HG03025 (cell line): Measurements from ENCODE around the gene KIF21A.
"Not testable (repeated sequence)": the region's sequence is repeated elsewhere in the genome, so short reads cannot be mapped to it uniquely, and the experiment has no call there.

Experiments
- ATAC-seq: cut with Tn5 transposase; IDR thresholded peaks from one replicate; pipeline ENCODE4 v1.9.1; 2021; ENCODE audit warnings: mild to moderate bottlenecking, moderate library complexity; ENCODE audit not compliant: unreplicated experiment, low FRiP score

Gene KIF21A, protein sequence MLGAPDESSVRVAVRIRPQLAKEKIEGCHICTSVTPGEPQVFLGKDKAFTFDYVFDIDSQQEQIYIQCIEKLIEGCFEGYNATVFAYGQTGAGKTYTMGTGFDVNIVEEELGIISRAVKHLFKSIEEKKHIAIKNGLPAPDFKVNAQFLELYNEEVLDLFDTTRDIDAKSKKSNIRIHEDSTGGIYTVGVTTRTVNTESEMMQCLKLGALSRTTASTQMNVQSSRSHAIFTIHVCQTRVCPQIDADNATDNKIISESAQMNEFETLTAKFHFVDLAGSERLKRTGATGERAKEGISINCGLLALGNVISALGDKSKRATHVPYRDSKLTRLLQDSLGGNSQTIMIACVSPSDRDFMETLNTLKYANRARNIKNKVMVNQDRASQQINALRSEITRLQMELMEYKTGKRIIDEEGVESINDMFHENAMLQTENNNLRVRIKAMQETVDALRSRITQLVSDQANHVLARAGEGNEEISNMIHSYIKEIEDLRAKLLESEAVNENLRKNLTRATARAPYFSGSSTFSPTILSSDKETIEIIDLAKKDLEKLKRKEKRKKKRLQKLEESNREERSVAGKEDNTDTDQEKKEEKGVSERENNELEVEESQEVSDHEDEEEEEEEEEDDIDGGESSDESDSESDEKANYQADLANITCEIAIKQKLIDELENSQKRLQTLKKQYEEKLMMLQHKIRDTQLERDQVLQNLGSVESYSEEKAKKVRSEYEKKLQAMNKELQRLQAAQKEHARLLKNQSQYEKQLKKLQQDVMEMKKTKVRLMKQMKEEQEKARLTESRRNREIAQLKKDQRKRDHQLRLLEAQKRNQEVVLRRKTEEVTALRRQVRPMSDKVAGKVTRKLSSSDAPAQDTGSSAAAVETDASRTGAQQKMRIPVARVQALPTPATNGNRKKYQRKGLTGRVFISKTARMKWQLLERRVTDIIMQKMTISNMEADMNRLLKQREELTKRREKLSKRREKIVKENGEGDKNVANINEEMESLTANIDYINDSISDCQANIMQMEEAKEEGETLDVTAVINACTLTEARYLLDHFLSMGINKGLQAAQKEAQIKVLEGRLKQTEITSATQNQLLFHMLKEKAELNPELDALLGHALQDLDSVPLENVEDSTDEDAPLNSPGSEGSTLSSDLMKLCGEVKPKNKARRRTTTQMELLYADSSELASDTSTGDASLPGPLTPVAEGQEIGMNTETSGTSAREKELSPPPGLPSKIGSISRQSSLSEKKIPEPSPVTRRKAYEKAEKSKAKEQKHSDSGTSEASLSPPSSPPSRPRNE (N-terminal part only)

DNA sequence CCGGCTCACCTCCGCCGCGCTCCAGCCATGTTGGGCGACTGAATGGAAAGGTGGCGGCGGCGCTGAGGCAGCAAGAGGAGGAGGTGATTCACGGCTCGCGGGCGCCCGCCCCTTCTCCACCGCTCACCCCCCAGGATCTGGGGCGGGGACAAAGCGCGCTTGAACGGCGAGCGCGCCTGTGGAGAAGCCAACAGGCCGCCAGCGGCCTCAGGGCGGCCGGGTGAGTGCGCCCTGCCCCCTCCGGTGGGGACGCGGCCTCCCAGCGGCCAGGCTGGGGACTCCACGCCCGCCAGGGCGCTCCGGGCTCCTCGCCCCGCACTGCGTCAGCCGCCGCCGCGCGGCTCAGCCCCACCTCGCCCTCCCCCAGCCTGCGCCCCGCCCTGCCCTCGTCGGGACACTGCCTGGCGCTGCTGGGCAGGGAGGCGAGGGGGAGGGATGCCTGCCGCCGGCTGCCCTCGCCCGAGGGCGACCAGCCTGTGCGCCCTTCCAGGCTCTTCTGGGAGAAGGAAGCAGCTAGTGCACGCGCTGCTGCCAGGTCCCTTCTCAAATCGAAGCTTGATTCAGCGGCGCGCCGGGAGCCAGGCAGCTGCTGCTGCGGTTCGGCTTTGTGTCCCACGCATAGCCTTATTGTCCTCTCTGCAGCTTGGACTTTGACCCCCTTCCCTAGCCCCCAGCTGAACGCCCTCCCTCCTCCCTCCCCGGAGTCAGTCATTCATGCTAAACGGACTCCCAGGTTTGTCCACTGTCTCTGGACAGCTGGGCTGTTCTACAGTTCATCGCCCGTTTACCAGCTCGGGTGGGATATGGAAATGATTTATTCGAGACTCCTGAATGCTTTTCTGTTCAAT lies at the start of gene KIF21A:
Gene KIF21A, minus strand, starts transcription at position 40 of the 848 bp plus-strand sequence. CDS start 150 bp downstream, outside the sequence.
- ATAC-seq: peak; percentile 93

DNA sequence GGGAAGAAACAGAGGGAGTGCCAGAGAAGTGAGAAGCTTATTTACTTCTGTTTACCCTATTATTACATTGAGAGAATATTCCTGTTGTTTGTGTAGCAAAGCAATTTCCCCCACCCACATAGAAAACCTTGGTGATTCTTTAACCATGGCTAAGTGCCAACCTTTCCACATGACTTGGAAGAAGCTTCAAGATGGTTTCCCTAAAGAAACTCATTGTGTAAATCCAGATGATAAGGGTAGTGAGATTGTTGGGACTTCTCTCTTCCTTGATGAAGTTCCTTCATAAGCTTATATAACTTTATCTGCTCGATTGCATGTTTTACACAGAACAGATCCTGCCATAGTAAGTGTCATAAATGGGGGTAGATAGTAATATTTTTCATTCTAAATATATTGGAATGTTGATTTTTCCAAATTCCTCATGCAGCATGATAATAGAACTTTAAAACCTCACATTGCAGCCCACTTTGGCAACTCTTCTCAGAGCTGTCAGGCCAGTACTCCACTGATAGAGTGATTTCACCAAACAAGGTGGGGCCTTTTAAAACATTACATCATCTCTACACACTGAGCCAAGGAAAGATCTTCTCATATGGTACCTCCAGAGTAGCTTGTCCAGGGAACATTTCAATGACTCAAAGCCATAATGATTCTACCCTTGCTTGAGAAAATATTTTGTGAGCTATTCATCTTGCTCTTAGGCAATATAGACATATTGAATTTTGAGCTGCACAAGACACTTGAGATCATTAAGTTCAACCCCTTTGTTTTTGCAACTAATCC lies 47.8 kb upstream of the KIF21A start:
- ATAC-seq: no peak

DNA sequence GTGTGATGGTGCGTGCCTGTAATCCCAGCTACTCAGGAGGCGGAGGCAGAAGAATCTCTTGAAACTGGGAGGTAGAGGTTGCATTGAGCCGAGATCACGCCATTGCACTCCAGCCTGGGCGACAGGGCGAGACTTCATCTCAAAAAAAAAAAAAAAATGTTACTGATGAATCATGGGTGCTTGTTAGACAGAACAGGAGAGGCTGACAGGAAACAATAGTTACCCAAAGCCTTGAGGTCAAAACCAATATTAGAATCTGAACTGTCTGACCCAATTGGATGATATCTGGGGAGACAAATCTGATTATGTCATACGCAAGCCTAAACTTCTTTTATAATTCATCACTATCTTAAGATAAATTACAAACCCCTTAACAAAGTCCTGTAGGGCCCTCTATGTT lies 40.7 kb upstream of the KIF21A start:
- ATAC-seq: no peak

DNA sequence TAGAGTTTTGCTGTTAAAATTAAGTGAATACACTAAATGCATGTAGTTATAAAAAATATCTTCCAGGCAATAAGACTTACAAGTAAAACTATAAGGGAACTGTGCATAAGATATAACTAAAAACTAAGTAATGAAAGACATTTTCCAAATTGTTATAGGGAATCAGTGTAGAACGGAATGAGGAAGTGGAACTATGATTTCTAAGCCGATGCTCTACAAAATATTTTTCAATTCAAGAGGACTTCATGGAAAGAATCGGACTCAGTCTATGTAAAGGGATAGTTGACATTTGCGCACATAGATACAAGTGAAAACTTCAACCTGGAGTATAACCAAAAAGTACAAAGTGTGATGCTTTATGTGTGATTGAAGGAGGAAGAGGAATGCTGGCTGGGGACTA lies 40.1 kb upstream of the KIF21A start:
- no peak for ATAC-seq

DNA sequence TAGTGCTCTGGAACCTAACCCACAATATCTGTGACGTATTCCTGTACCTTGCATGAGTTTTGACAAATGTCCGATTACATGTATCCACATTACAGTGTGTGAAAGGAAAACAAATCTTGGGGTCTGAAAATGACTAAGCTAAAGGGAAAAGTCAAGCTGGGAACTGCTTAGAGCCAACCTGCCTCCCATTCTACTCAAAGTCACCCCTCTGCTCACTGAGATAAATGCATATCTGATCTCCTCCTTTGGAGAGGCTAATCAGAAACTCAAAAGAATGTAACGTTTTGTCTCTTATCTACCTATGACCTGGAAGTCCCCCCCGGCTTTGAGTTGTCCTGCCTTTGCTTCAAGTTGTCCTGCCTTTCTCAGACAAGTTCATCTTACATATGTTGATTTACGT lies 34.0 kb upstream of the KIF21A start:
- no peak for ATAC-seq

DNA sequence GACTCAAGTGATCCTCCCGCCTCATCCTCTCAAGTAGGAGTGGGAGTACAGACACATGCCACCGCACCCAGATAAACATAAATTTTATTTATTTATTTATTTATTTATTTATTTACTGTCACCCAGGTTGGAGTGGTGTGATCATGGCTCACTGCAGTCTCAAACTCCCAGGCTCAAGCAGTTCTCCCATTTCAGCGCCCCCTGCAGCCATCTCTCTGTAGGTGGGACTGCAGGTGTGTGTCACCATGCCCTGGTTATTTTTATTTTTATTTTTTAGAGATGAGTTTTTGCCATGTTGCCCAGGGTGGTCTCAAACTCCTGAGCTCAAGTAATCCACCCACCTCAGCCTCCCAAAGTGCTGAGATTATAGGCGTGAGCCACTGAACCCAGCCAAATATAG lies 33.2 kb upstream of the KIF21A start:
- no peak for ATAC-seq

DNA sequence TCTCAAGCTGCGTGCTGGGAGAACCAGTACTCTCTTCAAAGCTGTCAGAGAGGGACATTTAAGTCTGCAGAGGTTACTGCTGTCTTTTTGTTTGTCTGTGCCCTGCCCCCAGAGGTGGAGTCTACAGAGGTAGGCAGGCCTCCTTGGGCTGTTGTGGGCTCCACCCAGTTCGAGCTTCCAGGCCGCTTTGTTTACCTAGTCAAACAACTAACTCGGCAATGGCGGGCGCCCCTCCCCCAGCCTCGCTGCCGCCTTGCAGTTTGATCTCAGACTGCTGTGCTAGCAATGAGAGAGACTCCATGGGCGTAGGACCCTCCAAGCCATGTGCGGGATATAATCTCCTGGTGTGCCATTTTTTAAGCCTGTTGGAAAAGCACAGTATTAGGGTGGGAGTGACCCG lies 32.2 kb upstream of the KIF21A start:
- not testable (repeated sequence) for ATAC-seq

DNA sequence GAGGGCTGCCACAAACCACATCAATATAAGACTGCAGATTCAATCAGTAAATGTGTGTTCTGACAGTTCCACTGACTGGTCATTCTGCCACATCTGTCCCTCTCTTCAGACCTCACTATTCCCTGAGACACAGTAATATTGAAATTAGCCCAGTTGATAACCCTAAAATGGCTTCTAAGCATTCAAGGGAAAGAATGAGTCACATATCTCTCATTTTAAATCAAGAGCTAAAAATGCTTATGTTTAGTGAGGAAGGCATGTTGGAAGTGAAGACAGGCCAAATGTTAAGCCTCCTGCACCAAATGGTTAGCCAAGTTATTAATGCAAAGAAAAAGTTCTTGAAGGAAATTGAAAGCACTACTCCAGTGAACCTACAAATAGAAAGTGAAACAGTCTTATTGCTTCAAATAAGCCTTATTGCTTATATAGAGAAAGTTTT lies 24.5 kb upstream of the KIF21A start:
- ATAC-seq: no peak

DNA sequence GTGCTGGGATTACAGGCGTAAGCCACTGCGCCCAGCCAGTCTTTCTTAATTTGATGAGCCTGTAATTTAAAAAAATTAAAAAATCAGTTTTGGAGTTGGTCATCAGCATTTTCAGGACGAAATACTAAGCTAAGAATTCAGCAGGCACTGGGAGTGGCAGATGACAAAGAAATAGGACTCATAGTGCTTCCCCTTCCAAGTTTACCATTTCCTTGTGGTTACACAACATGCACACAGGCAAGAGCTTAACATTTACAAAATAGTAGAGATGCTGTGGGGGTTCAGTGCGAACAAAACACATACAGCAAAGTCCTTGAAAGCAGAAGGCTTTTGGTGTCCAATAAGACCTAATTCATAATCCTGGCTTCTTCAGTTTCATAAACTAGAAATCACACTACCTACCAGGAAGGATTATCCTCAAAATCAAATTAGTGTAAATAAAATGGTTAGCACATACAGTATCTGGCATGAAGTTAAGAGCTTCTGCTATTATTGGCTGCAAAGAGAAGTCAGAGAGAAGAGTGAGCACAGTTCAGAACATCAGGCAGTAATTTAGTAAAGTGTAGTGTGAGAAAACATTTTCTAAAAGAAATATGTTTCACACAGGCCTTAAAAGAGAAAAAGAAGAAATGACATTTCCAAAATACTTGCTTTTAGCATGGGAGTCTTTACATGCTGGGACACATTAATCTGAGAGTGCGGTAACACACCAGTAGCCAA lies 22.2 kb upstream of the KIF21A start:
- ATAC-seq: no peak

DNA sequence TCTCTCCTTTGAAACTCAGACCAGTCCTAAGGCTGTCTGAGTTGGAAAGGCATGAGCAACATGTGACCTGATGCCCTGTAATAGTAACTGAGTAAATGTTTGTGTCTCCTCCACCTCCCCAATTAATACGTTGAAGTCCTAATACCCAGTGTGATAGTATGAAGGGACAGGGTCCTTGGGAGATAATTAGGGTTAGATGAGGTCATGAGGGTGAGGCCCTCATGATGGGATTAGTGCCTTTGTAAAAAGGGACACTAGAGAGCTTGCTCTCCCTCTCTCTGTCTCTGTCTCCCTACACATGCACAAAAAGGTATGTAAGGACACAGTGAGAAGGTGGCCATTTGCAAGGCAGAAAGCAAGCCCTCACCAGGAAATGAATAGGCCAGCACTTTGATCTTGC lies 18.1 kb upstream of the KIF21A start:
- ATAC-seq: no peak

DNA sequence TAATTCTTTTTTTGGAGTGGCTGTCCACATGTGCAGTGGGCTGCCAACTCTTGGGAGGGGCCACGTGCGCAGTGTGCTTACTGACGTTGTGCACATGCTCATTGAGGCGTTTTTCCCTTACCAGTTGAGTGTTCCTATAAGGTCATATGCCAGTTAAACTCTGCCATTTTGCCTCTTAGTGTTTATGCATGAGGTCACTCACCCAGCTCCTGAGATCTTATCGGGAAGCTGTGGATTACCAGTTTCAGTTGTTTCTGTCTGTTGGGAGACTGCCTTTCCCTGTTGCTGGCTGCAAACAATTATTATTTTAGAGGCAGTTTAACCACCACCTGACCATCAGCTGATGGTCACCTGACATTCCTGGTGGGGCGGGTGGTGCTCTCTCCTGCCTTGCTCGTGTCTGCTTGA lies 16.1 kb upstream of the KIF21A start:
- ATAC-seq: no peak

DNA sequence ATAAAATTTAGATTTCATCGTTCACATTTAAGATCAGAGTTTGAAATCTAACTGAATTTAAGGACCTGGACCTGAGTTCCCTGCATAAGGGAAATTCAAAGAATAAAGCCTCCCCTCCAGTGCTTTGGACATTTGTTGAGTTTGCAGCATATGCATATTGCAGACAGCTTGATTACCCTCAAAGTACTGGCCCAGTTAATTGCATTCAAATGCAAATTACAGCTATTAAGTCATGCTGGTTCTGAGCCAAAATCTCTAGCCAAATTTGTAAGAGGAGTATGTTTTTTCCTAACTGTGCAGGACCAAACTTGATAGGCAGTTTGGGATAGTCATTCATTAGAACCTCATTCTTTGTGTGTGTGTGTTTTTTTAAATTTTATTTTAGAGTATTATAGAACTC lies 9.1 kb upstream of the KIF21A start:
- ATAC-seq: no peak

DNA sequence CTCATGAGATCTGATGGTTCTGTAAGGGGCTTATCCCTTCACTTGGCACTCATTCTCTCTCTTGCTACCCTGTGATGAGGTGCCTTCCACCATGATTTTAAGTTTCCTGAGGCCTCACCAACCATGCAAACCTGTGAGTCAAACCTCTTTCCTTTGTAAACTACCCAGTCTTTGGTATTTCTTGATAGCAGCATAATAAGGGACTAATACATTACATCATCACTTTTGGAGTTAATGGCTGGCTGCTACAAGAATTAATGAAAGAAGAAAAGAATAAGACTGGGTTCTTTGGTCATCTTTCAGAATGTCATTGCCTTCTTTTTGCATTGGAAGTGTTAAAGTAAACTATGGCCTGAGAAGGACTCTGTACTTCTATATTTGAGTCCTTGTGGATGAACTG lies 5.1 kb upstream of the KIF21A start:
- no peak for ATAC-seq

DNA sequence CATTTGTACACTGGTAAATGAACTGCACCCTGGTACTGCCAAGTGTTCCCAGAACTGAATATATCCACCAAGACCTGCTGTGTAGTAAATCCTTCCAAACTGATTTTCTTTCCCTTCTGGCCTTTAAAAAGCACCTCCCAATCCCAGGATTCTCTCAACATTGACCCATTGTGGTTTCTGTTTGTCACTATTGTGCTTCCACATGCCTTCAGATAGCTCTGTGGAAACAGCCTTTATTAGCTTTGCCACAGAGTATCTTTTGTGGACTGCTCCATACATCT lies 949 bp upstream of the KIF21A start:
- ATAC-seq: no peak

DNA sequence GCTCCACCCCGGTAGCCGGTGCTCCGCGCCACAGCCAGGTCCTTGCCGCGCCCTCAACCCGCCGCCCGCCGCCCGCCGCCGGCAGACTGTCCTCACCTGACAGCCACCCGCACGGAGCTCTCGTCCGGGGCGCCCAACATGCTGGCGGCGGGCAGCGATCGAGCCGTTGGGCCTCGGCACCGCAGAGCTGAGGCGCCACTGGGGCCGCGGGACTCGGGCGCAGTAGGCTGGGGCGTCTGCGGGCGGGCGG lies 164 bp downstream of the KIF21A start:
- peak; percentile 37 for ATAC-seq

DNA sequence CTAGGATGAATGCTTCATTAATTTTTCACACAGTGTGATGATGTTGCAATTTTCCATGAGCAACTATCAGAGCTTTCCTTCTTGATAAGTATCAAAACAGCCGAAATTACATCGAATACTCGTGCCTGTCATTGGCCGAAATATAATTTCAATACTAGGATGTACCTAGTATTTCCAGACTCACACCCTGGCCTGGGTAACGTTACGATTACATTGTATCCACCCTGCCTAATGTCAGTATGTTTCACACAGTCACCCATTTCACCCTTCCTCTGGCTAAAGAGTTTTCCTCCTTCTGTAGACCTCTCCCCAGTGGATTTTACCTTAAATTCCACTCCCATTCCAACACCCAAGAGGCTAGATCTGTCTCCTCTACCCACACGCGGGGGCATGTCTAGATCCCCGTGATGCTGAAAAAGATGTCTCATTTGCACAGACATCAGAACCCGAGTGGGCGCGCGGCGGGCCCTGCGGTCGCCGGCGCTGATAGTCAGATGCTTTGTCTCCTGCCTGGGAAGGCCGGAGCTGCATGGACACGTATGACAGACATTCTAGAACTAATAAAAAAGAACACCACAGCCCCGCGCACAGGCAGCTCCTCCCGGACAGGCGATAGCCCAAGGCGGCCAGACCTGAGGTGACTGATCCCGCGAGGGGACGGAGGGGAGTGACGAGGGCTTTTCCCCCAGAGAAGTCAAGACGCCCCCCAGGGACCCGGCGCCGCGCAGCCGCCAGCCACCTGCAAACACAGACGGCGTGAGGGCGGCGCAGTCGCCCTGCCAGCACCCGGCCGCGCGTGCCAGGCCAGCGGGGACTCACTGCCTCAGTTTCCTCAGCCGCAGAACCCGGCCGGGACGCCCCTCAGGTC lies 723 bp downstream of the KIF21A start:
- peak; percentile 30 for ATAC-seq

DNA sequence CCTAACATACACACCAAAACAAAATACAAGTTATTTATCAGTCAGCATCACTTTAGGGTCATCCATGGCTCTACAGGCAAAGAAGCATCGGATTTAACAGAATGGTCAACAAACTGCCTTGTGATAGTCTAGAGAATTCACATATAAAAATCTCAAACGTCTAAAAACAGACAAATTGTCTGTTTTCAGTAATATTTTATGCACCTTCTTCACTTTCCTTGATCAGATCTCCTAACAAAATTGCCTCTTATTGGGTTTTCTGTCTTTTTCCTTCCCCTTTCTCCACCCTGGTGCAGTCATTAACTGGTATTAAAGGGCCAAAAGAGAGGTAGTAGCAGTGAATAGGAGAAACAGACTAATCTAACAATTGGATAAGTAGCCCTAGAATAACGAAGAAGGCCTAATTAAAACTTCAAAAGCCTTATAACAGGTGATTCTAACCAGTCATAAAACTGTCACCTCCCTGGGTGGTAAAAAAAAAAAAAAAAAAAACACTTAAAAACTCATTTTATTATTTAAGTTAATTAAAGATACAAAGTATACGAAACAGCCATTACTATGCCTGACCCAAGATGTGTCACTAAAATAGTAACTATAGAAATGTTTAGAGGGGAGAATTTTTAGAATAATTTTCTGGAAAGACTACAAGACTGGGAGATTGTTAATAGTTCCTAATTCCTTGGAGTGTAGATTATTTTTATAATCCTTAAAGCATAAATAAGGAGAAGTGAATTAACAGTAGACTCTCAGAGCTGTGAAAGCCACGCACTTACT lies 1.5 kb downstream of the KIF21A start:
- no peak for ATAC-seq
